Esophagus squamous epithelium (tissue), 5 donors: ENCODE data around the gene SCARB1. TPM values are rescaled to one million over a fixed set of nuclear protein-coding genes. Genes with fewer than 3 reads are reported as not detected.

Experiments used
- DNase-seq: peaks from one replicate; lab custom pipeline; 2025; lab: John Stamatoyannopoulos, UW
- H3K27ac ChIP-seq, 4 donors: fragments of 200-600 bp; sonication (generic); one replicate each; pipeline ENCODE4 v1.5.1; 2016 to 2019; ENCODE audit warnings: mild to moderate bottlenecking in 1 of 4
- H3K27me3 ChIP-seq, 4 donors: fragments of 200-600 bp; sonication (generic); 1 replicate in 3 of 4; 2 replicates in 1 of 4; pipeline versions ENCODE4 v1.5.1 to v1.6.0; 2017 to 2021; ENCODE audit warnings: antibody characterized with exemption in 1 of 4
- H3K36me3 ChIP-seq, 3 donors: fragments of 200-600 bp; sonication (generic); one replicate each; pipeline ENCODE4 v1.5.1; 2016 to 2019
- H3K4me1 ChIP-seq, 3 donors: fragments of 200-600 bp; sonication (generic); one replicate each; pipeline ENCODE4 v1.5.1; 2017 to 2019
- H3K4me3 ChIP-seq, 4 donors: fragments of 200-600 bp; sonication (generic); 1 replicate in 3 of 4; 2 replicates in 1 of 4; pipeline ENCODE4 v1.5.1; 2016 to 2019; ENCODE audit warnings: mild to moderate bottlenecking in 2 of 4, moderate library complexity in 1 of 4
- H3K9me3 ChIP-seq, 3 donors: fragments of 200-600 bp; sonication (generic); one replicate each; pipeline ENCODE4 v1.5.1; 2016 to 2019
- POLR2A ChIP-seq, 4 donors: fragments of 450-650 bp; IDR thresholded peaks; one replicate each; pipeline ENCODE4 v1.6.1; 2017; ENCODE audit warnings: antibody characterized with exemption in 4 of 4, mild to moderate bottlenecking in 4 of 4, moderate library complexity in 3 of 4
- WGBS, 2 donors: methylation state at CpG; one replicate each; pipeline ENCODE4 v1.1.5; 2018; 5-methylcytosine and 5-hydroxymethylcytosine counted together
- intact Hi-C: fragments of 100-400 bp; cut with DNase I; formaldehyde crosslinking; loops from one replicate; pipeline ENCODE4 v1.15.0; 2022
- total RNA-seq, 4 donors: library from RNA; depleted of rRNA; stranded (reverse); fragments of >200 nt; gene quantifications; one replicate each; pipeline ENCODE4 v1.1.0, GENCODE V29; 2016
- TF ChIP-seq, protein P1 (sequence below), 6 experiments: fragments of 450-650 bp in 4 of 6; fragments of 200-600 bp in 2 of 6; sonication (generic) in 2 of 6; IDR thresholded peaks; one replicate each; pipeline ENCODE4 v1.5.1; 2016 to 2019; ENCODE audit warnings: antibody characterized with exemption in 6 of 6, mild to moderate bottlenecking in 4 of 6, moderate library complexity in 4 of 6
- donor health status: DM: yes; HTN: yes; CAD: no.

Gene SCARB1
- total RNA-seq, 4 donors from 2014 or later, result 7.1 to 9.5 (median 8.8) TPM

DNA sequence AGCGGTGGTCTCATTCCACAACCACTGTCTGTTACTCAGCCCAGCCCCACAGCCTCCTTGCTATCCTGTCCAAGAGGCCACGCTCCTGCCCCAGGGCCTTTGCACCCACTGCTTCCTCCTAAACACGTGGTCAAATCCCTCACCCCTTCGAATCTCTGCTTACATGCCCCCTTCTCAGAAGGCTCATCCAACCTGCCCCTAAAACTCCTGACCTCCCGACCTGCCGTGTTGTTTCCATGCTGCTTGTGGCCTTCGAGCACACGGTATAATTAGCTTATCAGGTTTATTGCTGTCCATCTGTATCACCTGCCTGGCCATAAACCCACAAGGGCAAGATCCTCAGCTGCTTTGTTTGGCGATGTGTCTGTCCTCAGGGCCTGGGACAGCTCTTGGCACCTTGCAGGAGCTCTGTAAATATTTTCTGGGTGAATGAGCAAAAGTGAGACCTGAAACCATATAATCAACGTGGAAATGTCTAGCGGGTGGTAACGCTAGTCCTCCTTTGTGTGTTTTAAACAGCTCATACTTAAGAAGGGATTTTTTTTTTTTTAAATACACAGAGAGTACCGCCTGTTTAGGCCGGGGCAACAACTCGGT is 36.0 kb downstream of the SCARB1 start:
- H3K27ac ChIP-seq, result no peak overlapping the region
- H3K9me3 ChIP-seq, result no peaks in the 10 kb centered on the region
- H3K4me3 ChIP-seq, result no peak overlapping the region
- intact Hi-C loops, result no loop called here
- WGBS, 2 donors, result 72 to 76% methylated on average over 15 of the region's 15 CpGs
- no peaks in the 10 kb centered on the region for H3K27me3 ChIP-seq
- no peak for DNase-seq
- TF ChIP-seq POLR2A (IDR thresholded peaks at IDR 0.05), result no peak
- TF ChIP-seq, protein P1, sequence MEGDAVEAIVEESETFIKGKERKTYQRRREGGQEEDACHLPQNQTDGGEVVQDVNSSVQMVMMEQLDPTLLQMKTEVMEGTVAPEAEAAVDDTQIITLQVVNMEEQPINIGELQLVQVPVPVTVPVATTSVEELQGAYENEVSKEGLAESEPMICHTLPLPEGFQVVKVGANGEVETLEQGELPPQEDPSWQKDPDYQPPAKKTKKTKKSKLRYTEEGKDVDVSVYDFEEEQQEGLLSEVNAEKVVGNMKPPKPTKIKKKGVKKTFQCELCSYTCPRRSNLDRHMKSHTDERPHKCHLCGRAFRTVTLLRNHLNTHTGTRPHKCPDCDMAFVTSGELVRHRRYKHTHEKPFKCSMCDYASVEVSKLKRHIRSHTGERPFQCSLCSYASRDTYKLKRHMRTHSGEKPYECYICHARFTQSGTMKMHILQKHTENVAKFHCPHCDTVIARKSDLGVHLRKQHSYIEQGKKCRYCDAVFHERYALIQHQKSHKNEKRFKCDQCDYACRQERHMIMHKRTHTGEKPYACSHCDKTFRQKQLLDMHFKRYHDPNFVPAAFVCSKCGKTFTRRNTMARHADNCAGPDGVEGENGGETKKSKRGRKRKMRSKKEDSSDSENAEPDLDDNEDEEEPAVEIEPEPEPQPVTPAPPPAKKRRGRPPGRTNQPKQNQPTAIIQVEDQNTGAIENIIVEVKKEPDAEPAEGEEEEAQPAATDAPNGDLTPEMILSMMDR (IDR thresholded peaks at IDR 0.05), result no peak
- H3K4me1 ChIP-seq, result peaks cover 0 to 14% (median 11%) of the 10 kb centered on the region in 3 donors
- H3K36me3 ChIP-seq, result no peaks in the 10 kb centered on the region

DNA sequence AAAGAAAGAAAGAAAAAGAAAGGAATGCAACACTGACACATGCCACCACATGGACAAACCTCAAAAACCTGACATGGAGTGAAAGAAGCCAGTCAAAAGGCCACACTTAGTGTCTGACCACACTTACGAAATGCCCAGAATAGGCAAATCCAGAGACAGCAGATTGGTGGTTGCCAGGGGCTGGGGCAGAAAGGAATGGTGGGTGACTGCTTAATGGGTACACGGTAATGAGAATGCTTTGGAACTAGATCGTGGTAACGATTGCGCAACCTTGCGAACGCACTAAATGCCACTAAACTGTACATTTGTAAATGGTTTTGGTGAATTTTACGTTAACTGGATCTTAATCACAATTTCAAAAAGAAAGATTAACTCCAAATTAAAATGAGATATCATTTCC is 39.5 kb downstream of the SCARB1 start:
- Histone ChIP-seq H3K27ac (no peak overlapping the region), H3K9me3 (no peaks in the 10 kb centered on the region), H3K36me3 (no peaks in the 10 kb centered on the region), H3K27me3 (no peaks in the 10 kb centered on the region), H3K4me3 (no peak overlapping the region), H3K4me1 (peaks cover 0 to 12% (median 11%) of the 10 kb centered on the region in 3 donors)
- WGBS, 2 donors, result 82 to 83% methylated on average over 8 of the region's 8 CpGs
- intact Hi-C loops, result no loop called here
- no peak for DNase-seq
- no peak for TF ChIP-seq POLR2A (IDR thresholded peaks at IDR 0.05)

DNA sequence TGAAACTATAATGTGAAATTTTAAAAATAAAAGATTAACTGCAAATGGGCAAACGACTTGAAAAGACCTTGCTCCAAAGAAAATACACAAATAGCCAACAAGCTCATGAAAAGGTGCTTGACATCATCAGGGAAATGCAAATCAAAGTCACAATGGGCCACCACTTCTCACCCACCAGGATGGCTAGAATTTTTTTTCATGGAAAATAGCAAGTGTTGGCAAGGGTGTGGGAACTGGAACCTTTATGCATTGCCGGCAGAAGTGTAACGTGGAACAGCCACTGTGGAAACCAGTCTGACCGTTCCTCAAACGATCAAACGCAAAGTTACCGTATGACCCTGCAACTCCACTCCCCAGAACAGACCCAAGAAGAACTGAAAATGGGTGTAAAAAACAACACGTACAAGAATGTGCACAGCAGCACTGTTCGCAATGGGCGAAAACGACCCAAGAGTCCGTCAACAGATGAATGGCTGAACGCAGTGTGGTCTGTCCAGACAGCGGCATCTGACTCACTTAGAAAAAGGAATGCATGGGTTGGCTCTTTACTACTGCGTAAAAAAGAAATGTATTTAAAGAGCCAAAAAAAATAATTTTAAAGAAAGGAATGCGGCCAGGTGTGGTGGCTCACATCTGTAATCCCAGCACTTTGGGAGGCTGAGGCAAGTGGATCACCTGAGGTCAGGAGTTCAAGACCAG is 40.2 kb downstream of the SCARB1 start:
- TF ChIP-seq, protein P1 (IDR thresholded peaks at IDR 0.05), result no peak
- TF ChIP-seq POLR2A (IDR thresholded peaks at IDR 0.05), result no peak
- WGBS, 2 donors, result 86 to 92% methylated on average over 15 to 16 of the region's 16 CpGs
- H3K36me3 ChIP-seq, result no peaks in the 10 kb centered on the region
- no peaks in the 10 kb centered on the region for H3K27me3 ChIP-seq
- peaks cover 0 to 4% (median 3%) of the 10 kb centered on the region in 3 donors for H3K4me1 ChIP-seq
- no peak overlapping the region for H3K27ac ChIP-seq
- H3K4me3 ChIP-seq, result no peak overlapping the region
- DNase-seq, result no peak
- intact Hi-C loops, result no loop called here
- H3K9me3 ChIP-seq, result no peaks in the 10 kb centered on the region

- no peak for TF ChIP-seq POLR2A (IDR thresholded peaks at IDR 0.05)
- TF ChIP-seq, protein P1 (IDR thresholded peaks at IDR 0.05), result no peak
These were observed 41.4 kb downstream of the SCARB1 start for GRCh38 chr12:124822218-124822617.

GRCh38 chr12:124821252-124822200 is 42.1 kb downstream of the SCARB1 start:
- no peaks in the 10 kb centered on the region for H3K36me3 ChIP-seq
- TF ChIP-seq POLR2A (IDR thresholded peaks at IDR 0.05), result no peak
- TF ChIP-seq, protein P1 (IDR thresholded peaks at IDR 0.05), result no peak
- intact Hi-C loops, result no loop called here
- 88 to 92% methylated on average over 7 to 12 of the region's 16 CpGs for WGBS, 2 donors
- H3K27me3 ChIP-seq, result no peaks in the 10 kb centered on the region
- no peak for DNase-seq
- no peaks in the 10 kb centered on the region for H3K9me3 ChIP-seq
- no peaks in the 10 kb centered on the region for H3K4me1 ChIP-seq
- H3K27ac ChIP-seq, result no peak overlapping the region
- no peak overlapping the region for H3K4me3 ChIP-seq

More at GRCh38 chr12:124822218-124822617, 41.4 kb downstream of the SCARB1 start:
- Histone ChIP-seq H3K4me3 (no peak overlapping the region), H3K4me1 (no peaks in the 10 kb centered on the region), H3K27me3 (no peaks in the 10 kb centered on the region), H3K9me3 (no peaks in the 10 kb centered on the region), H3K36me3 (no peaks in the 10 kb centered on the region), H3K27ac (no peak overlapping the region)
- intact Hi-C loops, result no loop called here
- no peak for DNase-seq
- WGBS, 2 donors, result 94% methylated on average over 6 of the region's 6 CpGs
